ENCODE results near the gene HIPK1. TPM values are rescaled to one million over a fixed set of nuclear protein-coding genes. Genes with fewer than 3 reads are reported as not detected.

Gene HIPK1
- total RNA-seq, 1 experiment from 2014 or later = 40.1 TPM

- no TSS peak for BruUV-seq (replicated peaks)
- no peak overlapping the region for H3K9ac ChIP-seq (ENCODE audit: low read length)
- no peaks in the 10 kb centered on the region for H3K9me2 ChIP-seq (ENCODE audit: insufficient read depth)
- H3K9me3 ChIP-seq (ENCODE audit: control insufficient read depth in 1 of 2, insufficient read depth in 1 of 2, low read depth in 1 of 2, low read length in 2 of 2) = no peaks in the 10 kb centered on the region
- no peak overlapping the region for H3K4me3 ChIP-seq (replicated peaks in 1 of 2; ENCODE audit: low read depth in 1 of 2, low read length in 2 of 2)
- no peak overlapping the region for H2AFZ ChIP-seq (ENCODE audit: low read depth, low read length, poor library complexity, severe bottlenecking)
- ChIA-PET POLR2A (no interaction called here), RAD21 (ENCODE audit: low non-redundant PET in 1 of 2, low total read pairs in 2 of 2, uncharacterized antibody in 2 of 2, unreplicated experiment in 2 of 2) (no interaction called here), CTCF (no interaction called here)
- peaks cover 10 to 11% of the 10 kb centered on the region in 2 experiments; a peak in 3 of 4 replicates for H3K36me3 ChIP-seq (ENCODE audit: control insufficient read depth in 1 of 2, insufficient read depth in 2 of 2, low read length in 2 of 2)
- H3K79me2 ChIP-seq (ENCODE audit: insufficient read depth, low read length) = peaks cover 55% of the 10 kb centered on the region
- intact Hi-C loops (cut with micrococcal nuclease) = no loop called here
- H4K20me1 ChIP-seq (ENCODE audit: insufficient read depth) = no peaks in the 10 kb centered on the region
- no peak for DNase-seq (ENCODE audit: low read depth, low spot score)
- no peaks in the 10 kb centered on the region for H3K4me1 ChIP-seq (ENCODE audit: control insufficient read depth in 1 of 2, insufficient read depth in 2 of 2, low read length in 2 of 2)
- TF ChIP-seq EZH2phosphoT487 (IDR thresholded peaks at IDR 0.05; ENCODE audit: borderline replicate concordance) (no peak), FOSL1 (IDR thresholded peaks at IDR 0.05; ENCODE audit: low read depth) (no peak), ZBTB33 (IDR thresholded peaks at IDR 0.05; ENCODE audit: extremely low read depth, insufficient replicate concordance, low read length) (no peak), JUND (IDR thresholded peaks at IDR 0.05) (no peak), ZFX (IDR thresholded peaks at IDR 0.05) (no peak), EGR1 (IDR thresholded peaks at IDR 0.05; ENCODE audit: low read depth) (no peak), SIN3A (IDR thresholded peaks at IDR 0.05; ENCODE audit: low read depth) (no peak), SP1 (IDR thresholded peaks at IDR 0.05; ENCODE audit: low read depth) (no peak), RAD21 (IDR thresholded peaks at IDR 0.05; ENCODE audit: low read depth) (no peak), SRF (IDR thresholded peaks at IDR 0.05; ENCODE audit: low read depth) (no peak), ZNF274 (IDR thresholded peaks at IDR 0.05; ENCODE audit: low read depth, low read length) (no peak), CEBPB (IDR thresholded peaks at IDR 0.05; ENCODE audit: low read depth) (no peak)
- TF ChIP-seq, protein P1, sequence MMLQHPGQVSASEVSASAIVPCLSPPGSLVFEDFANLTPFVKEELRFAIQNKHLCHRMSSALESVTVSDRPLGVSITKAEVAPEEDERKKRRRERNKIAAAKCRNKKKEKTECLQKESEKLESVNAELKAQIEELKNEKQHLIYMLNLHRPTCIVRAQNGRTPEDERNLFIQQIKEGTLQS (IDR thresholded peaks at IDR 0.05) = no peak
- TF ChIP-seq, protein P2, sequence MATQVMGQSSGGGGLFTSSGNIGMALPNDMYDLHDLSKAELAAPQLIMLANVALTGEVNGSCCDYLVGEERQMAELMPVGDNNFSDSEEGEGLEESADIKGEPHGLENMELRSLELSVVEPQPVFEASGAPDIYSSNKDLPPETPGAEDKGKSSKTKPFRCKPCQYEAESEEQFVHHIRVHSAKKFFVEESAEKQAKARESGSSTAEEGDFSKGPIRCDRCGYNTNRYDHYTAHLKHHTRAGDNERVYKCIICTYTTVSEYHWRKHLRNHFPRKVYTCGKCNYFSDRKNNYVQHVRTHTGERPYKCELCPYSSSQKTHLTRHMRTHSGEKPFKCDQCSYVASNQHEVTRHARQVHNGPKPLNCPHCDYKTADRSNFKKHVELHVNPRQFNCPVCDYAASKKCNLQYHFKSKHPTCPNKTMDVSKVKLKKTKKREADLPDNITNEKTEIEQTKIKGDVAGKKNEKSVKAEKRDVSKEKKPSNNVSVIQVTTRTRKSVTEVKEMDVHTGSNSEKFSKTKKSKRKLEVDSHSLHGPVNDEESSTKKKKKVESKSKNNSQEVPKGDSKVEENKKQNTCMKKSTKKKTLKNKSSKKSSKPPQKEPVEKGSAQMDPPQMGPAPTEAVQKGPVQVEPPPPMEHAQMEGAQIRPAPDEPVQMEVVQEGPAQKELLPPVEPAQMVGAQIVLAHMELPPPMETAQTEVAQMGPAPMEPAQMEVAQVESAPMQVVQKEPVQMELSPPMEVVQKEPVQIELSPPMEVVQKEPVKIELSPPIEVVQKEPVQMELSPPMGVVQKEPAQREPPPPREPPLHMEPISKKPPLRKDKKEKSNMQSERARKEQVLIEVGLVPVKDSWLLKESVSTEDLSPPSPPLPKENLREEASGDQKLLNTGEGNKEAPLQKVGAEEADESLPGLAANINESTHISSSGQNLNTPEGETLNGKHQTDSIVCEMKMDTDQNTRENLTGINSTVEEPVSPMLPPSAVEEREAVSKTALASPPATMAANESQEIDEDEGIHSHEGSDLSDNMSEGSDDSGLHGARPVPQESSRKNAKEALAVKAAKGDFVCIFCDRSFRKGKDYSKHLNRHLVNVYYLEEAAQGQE (IDR thresholded peaks at IDR 0.05; ENCODE audit: low read depth) = no peak
- no peak overlapping the region for H3K4me2 ChIP-seq (ENCODE audit: low read length)
- no peaks in the 10 kb centered on the region for H3K27me3 ChIP-seq (ENCODE audit: insufficient read depth, low read length)
- no peak for ATAC-seq
- no peak overlapping the region for H3K27ac ChIP-seq (ENCODE audit: low read depth, low read length)
Measured at GRCh38 chr1:113942527-113942926, 13.4 kb downstream of the HIPK1 start.
